PC-9 (cell line): ENCODE measurements around the gene ENPP5.

Source experiments
- EZH2 ChIP-seq: fragments of 200-600 bp; sonication (generic); IDR thresholded peaks from 2 replicates; pipeline ENCODE4 v1.8.0; 2017; ENCODE audit warnings: antibody characterized with exemption, low read depth
- TF ChIP-seq, protein P1 (sequence below): fragments of 200-600 bp; sonication (generic); conservative IDR thresholded peaks from 2 replicates; pipeline ENCODE4 v1.6.1; 2017; ENCODE audit warnings: mixed run types, antibody characterized with exemption, mild to moderate bottlenecking, moderate library complexity

DNA sequence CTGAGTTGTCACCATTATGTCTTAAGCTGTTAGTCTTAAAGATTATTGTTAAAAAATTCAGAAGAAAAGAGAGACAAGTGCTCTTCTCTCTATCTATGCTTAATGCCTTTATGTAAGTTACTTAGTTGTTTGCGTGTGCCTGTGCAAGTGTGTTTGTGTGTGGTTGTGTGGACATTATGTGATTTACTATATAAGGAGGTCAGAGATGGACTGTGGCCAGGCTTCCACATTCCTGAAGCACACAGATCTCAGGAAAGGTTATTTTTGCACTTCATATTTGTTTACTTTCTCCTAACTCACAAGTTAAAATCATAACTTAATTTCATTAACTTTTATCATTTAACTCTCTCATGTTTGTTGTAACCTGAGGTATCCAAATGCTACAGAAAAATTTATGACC lies 26.5 kb downstream of the ENPP5 start:
- TF ChIP-seq, protein P1, sequence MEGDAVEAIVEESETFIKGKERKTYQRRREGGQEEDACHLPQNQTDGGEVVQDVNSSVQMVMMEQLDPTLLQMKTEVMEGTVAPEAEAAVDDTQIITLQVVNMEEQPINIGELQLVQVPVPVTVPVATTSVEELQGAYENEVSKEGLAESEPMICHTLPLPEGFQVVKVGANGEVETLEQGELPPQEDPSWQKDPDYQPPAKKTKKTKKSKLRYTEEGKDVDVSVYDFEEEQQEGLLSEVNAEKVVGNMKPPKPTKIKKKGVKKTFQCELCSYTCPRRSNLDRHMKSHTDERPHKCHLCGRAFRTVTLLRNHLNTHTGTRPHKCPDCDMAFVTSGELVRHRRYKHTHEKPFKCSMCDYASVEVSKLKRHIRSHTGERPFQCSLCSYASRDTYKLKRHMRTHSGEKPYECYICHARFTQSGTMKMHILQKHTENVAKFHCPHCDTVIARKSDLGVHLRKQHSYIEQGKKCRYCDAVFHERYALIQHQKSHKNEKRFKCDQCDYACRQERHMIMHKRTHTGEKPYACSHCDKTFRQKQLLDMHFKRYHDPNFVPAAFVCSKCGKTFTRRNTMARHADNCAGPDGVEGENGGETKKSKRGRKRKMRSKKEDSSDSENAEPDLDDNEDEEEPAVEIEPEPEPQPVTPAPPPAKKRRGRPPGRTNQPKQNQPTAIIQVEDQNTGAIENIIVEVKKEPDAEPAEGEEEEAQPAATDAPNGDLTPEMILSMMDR: no peak
- TF ChIP-seq EZH2: no peak
